HG02623 (cell line): ENCODE data around the gene MAPK9.

Source experiments
- ATAC-seq: cut with Tn5 transposase; IDR thresholded peaks from one replicate; pipeline ENCODE4 v1.9.1; 2021; ENCODE audit warnings: moderate library complexity; ENCODE audit not compliant: unreplicated experiment

The MAPK9 gene

DNA sequence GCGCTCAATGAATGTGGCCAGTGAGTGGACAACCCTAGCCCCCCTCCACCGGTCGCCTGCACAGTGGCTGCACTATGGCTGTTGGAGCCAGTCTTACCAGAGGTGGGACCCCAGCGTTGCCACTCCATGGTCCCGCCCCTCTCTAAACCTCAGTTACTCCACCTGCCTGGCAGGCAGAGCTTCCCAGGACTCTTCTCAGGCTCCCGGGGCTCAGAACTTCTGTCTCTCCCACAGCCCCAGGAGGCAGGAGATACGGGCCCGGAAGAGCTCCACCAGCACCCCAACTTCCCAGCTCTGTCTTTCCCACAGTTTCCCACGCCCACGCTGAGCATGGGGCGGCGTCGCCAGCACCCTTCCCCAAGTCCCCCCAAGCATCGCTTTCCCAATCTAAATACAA, 83.8 kb downstream of the MAPK9 start:
- ATAC-seq, result no peak

DNA sequence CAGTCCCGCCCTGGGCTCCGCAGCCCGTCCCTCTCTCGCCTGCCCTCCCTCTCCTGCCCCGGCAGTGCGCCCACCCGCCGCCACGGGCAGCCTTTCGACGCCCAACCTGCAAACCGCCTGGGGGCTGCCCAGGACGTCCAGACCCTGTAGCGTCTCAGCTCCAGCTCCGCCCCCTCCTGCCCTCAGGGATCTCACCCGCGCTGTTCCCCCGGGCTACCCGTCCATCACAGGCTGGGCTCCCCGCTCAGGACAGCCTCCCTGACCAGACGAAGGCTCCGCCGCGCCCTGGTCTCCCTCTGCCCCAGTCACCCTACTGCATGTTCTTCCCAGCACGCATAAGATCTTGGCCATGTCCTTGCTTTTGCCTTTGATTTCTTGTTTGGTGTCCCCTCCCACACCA, 84.3 kb downstream of the MAPK9 start:
- no peak for ATAC-seq

DNA sequence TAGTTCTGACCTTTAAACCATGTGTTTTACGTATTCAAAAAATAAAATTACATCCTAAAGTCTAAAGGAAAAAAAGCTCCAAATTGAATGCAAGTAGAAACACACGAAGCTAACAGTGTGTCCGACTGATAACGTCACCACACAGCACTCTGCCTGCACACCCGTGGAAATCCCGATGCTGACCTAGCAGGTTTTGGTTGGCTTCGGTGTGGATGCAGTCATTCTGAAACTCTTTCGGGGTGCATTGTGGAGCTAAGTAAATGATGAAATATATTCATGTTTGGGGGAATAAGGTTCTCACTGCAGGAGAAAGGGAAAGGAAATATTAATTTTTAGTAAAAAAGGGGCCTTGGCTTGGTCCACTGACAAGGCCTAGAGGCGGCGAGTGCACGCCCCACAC, 84.9 kb downstream of the MAPK9 start:
- no peak for ATAC-seq

DNA sequence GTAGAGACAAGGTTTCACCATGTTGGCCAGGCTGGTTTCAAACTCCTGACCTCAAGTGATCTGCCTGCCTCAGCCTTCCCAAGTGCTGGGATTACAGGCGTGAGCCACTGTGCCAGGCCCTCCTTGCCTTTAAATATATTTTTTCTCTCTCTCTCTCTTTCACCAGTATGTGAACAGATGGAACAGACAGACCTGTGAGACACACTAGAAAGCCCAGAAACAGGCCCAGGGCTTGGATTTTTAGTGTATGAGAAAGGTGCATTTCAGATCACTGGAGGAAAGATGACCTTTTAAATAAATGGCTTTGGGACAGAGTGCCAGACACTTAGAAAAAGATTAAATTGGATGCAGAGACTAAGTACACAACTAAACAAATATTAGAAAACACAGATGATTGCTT, 86.0 kb downstream of the MAPK9 start:
- ATAC-seq, result no peak

DNA sequence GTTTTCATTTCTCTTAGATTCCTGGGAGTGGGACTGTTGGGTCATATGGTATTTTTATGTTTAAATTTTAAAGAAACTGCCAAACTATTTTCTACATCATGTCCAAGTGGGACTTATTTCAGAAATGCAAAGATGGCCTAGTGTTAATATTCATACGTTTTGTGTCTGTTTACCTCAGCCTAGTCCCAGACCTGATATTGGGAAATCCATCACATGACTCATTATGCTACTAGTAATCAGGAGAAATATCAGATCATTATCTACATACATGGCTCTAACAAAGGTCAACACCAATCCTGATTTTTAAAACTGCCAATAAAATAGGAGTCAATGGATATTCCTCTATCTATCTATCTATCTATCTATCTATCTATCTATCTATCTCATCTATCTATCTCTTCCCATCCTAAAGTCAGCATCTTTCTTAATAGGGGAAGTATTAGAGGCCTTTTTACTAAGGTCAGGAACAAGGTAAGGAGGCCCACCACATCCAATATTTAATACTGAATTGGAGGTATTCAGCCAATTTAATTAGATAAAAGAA, 87.5 kb downstream of the MAPK9 start:
- ATAC-seq, result no peak

DNA sequence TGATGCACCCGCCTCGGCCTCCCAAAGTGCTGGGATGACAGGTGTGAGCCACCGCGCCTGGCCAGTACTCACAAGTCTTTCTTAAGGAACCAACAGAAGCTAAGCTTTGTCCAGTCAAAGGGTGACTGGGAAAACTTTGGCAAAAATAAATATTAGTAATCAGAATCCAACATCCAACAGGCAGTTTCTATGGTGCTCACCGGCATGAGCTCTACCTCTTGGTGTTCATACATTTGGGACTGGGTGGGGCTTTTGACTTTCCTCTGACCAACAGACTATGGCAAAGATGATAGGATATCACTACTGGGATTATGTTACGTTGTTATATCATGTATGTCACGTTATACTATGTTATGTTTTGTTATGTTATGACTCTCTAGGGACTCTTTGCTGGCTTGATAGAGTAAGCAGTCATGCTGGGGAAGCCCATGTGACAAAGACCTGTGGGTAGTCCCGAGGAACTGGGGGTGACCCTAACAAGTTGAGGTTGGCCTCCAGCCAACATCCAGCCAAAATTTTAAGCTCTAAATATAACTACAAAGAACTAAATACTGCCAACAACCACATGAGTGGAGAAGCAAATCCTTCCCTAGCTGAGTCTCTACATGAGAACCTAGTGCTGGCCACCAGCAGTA, 88.8 kb downstream of the MAPK9 start:
- ATAC-seq, result no peak

DNA sequence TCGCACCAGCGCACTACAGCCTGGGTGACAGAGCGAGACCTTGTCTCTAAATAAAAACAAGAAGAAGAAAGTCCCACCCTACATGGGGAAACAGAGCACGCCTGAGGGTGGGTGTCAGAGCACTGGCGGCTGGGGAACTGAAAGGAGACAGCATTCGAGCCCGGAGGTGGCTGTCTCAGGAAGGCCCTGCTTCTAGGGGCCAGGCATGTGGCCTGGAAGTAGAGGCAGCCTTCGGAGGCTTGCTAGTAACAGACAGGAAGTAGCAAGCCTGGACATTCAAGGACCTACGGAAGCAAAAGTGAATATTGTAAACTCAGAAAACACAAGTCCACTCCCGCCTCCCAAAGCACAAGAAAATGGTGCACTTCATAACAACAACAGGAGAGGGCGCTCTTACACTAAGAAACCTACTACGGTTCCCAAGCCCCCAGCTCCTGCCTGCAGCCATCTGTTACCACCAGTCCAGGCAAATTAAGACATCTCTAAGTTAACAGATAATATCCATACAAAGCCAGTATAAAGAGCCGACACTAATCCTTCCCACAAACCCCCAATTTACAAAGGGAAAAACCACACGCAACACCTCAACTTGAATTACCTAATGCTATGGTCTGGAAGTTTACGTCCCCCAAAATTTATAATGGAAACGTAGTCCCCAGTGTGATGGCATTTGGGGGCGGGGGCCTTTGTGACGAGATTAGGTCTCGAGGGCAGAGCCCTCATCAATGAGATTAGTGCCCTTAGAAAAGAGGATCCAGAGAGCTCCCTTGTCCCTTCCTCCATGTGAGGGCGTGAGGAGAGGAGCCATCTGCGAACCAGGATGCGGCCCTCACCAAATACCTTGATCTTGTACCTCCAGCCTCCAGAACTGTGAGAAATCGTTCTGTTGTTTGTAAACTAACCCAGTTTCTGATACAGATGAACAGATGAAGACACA, 90.6 kb downstream of the MAPK9 start:
- no peak for ATAC-seq

DNA sequence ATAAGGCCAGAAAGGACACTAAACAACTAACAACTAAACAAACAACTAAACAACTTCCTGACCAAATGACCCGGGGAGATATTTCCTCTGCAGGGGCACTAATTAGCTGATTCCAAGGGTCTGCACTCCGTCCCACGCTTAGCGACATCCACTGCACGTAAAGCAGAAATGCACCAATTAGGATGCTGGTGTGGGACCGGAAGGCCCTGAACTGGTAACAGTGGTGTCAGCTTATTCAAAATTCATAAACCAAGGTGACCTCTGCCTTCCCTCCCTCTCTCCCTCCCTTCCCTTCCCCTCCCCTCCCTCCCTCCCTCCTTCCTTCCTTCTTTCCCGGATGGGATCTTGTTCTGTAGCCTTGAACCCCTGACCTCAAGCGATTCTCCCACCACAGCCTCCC, 92.5 kb downstream of the MAPK9 start:
- no peak for ATAC-seq

DNA sequence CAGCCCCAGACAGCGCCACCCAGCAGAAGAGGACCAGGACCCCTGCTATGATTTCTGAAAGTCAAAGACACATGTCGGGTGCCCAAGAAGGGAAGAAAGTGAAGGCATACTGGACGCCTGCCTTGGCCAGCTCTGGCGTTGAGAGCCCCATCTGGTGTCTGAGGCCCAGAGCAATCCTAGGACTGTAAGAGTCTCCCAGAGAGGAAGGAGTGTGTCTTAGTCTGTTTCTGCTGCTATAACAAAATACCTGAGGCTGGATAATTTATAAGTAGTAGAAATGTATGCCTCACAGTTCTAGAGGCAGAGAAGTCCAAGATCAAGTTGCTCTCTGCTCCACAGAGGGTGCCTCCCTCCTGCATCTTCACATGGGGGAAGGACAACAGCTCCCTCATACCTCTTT, 93.7 kb downstream of the MAPK9 start:
- no peak for ATAC-seq

DNA sequence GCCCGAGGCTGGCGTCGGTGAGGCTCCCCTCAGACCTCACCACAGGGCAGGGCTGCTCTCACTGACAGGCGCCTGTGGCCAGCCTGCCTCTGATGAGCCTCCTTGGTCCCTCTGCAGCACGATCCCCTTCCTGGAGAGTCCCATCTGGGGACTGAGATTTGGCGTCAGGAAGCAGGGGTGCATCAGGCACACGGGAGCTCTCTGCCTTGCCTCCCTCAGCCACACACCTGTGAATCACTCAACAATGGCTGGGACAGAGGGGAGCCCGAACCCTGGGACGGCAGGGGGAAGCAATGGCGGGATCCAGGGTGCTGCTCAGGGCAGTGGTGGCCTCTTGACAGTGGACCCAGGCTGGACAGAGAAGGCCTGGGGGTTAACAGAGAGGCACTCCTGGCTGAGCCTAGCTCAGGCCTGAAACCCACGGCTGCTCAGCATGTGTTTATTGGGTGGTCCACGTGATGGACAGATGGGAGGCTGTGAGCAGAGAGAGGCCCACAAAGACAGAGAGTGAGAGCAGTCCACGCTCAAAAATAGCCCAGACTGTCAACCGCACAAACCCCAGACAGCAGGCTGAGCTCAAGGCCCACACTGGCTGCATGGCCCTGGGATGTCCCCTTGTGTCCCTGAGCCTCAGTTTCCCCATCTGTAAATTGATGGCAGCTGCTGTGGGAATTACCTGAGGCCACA, 94.7 kb downstream of the MAPK9 start:
- ATAC-seq, result no peak

DNA sequence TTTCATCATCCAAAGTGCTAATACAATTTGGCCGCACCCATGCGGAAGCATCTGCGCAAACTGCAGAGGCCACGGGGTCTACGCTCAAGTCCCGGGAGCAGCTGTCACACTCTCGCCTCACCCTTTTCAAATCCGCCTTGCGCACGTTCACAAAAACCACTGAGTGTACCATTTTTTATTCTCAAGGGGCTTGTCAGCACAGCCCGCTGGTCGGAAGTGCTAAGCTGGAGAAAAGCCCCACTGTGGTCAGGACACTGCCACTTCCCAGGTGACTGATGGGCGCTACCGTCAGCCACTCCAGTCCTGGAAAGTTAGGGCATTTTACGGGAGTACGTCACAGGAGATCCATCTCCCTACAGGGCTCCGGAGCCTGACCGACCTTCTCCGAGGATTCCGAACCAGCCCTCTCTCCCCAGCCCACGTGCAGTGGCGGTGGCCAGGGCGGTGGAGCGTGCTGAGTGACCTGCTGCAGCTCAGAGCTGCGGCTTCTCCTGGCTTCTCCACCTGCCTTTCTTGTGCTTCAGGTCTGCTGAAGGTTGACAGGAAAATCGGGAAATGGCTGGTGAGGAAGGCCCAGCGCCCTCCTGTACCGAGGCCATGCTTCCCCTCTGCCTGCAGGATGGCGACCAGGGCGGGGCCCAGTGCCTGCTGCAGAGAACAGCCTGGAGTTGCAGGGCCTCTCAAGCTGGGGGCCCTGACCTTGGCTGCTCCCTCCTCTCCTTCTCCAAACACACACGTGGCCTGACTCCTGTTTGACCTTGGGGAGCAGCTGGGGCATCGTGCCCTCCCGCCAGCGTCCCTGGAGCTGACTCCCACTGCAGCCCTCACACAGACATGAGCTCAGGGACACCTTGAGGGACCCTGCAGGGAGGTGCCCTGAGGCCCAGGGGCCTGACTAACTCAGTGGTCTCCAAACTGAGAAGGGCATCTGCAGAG, 97.2 kb downstream of the MAPK9 start:
- ATAC-seq, result no peak

DNA sequence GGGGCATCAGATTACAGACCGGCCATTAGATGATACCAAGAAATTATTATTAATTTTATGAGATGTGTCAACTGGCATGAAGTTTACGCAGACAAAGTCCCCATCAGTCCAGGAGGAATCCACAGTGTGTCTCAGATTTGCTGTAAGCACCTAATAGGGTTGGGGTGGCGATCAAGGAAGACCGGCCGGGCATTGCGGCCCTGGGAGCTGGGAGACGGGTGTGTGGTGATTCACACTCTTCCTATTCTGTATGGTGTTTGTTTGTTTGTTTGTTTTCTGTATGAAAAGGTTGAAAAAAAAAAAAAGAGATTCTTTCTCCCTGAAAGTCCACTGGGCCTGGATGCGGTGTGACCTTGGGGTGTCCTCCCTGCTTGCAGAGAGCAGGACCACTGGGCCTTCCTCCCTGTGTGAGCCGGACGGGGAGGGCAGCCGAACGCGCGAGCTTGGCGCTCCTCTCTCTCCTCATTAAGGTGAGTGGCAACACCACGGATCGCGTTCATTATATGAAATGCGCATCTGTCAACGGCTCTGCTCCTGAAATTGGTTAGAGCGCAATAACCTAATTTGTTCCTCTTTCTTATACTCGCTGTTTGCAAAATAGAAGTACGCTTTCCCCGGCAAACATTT, 98.0 kb downstream of the MAPK9 start:
- no peak for ATAC-seq

DNA sequence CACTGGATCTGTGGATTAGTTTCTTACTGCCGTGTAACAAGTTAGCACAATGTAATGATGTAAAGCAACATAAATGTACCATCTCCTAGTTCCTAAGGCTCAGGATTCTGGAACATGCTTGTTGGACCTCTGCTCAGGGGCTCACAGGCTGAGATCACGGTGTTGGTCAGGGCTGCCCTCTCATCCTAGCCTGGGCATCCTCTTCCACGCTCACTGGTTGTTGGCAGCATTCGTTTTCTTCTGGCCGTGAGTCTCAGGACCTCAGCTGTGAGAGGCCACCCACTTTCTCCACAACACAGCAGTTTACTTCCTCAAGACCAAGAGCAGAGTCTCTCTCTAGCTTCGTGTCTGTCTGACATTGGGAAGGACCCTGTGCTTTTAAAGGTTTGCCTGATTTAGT, 100.2 kb downstream of the MAPK9 start:
- ATAC-seq, result no peak

DNA sequence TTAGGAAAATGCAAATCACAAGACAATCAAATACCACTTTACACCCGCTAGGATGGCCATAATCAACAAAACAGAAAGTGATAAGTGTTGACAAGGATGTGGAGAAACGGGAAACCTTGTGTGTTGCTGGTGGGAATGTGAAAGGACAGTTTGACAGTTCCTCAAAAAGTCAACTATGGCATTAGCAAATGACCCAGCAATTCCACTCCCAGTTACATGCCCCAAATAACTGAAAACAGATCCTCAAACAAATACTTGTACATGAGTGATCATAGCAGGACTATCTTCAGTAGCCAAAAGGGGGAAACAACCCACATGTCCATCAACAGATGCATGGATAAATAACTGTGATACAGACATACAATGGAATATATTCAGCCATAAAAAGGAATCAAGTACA, 104.1 kb downstream of the MAPK9 start:
- ATAC-seq, result no peak
